ENCODE results near the gene CDKAL1.

The CDKAL1 gene

DNA sequence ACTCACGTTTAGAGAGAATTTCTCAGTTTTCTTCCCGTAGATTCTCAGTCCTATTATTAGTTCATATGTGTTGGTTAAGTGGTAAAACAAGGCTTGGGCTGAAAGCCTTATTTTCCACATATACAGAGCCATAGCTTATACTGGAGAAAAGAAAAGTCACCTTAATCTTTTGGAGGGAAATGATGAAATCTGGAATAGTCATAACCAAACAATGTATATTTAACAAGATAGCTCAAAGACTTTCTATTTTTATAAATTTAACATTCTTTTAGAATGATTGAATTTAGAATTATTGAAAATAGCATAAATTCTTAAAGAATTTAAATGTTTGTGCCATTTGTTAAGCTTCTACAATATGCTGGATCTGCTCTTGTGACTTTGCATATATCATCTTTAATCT is 85.8 kb downstream of the CDKAL1 start:
- TF ChIP-seq, protein P1, sequence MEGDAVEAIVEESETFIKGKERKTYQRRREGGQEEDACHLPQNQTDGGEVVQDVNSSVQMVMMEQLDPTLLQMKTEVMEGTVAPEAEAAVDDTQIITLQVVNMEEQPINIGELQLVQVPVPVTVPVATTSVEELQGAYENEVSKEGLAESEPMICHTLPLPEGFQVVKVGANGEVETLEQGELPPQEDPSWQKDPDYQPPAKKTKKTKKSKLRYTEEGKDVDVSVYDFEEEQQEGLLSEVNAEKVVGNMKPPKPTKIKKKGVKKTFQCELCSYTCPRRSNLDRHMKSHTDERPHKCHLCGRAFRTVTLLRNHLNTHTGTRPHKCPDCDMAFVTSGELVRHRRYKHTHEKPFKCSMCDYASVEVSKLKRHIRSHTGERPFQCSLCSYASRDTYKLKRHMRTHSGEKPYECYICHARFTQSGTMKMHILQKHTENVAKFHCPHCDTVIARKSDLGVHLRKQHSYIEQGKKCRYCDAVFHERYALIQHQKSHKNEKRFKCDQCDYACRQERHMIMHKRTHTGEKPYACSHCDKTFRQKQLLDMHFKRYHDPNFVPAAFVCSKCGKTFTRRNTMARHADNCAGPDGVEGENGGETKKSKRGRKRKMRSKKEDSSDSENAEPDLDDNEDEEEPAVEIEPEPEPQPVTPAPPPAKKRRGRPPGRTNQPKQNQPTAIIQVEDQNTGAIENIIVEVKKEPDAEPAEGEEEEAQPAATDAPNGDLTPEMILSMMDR (conservative IDR thresholded peaks at IDR 0.05), result no peak
- no peak overlapping the region for H3K27ac ChIP-seq

DNA sequence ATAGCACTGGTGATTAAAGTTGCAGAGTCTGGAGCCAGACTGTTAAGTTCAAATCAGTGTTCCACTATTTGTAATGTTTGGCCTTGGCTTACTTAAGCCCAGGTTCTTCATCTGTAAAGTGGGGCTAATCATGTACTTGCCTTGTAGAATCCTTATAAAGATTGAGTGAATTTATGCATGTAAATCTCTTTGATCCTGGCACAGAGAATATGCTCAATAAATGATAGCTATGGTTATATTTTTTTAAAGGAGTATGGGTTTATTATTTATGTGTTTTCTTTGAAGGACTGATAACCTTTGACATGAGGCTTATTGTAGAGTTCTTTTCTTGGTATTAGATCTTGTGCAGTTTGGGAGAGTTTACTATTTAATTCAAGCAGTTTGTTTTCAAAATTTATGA is 89.5 kb downstream of the CDKAL1 start:
- H3K27ac ChIP-seq, result no peak overlapping the region
- TF ChIP-seq, protein P1 (conservative IDR thresholded peaks at IDR 0.05), result no peak

DNA sequence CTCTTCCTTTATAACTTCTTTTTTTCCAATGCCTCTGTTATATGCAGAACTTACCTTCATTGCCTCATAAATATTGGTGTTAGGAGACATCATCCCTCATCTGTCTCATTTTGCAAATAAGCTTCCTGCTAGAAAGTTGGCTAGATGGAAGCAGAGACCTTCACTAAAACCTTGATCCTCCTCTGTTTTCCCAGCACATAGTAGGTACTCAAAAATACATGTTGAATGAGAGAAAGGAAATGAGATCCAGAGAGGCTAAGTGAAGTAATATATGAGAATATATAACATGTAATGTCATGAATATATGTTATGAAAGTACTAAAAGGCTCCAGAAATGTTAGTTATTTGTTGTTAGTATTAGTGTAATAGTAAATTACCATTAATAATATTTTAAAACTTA is 91.9 kb downstream of the CDKAL1 start:
- no peak overlapping the region for H3K27ac ChIP-seq
- TF ChIP-seq, protein P1 (conservative IDR thresholded peaks at IDR 0.05), result no peak

DNA sequence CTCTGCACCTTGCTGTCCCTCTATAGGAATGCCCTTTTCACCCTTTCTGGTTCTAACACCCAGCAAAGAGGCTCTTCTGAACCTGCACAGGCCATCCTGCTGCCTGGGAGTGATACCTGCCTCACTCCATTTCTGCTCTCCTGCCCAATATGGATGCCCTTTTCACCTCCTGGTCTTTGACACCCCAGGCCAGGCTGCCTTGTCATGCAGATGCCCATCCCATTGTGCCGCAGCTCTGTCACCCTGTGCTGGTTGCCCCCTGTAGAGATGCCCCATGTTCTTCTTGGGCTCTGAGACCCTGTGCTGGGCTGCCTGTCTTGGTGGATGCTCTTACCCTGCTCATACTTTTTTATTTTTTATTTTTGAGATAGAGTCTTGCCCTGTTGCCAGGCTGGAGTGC is 95.3 kb downstream of the CDKAL1 start:
- no peak overlapping the region for H3K27ac ChIP-seq
- TF ChIP-seq, protein P1 (conservative IDR thresholded peaks at IDR 0.05), result no peak

DNA sequence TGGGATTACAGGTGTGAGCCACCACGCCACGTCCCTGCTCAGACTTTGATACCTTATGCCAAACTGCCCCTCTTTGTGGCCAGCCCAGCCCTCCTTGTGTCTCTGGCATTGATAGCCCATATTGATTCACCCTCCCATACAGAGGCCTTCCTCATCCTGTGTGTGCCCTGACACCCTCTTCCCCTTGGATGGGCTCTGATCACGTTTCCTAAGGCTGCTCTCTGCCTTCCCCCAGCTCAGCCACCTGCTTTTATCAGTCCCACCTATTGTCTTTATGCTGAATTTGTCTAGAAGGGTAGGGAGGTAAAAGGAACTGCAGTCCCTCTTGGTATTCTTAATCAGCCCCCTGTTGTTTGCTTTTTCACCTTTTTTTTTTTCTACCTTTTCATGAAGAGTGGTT is 95.9 kb downstream of the CDKAL1 start:
- TF ChIP-seq, protein P1 (conservative IDR thresholded peaks at IDR 0.05), result no peak
- no peak overlapping the region for H3K27ac ChIP-seq

DNA sequence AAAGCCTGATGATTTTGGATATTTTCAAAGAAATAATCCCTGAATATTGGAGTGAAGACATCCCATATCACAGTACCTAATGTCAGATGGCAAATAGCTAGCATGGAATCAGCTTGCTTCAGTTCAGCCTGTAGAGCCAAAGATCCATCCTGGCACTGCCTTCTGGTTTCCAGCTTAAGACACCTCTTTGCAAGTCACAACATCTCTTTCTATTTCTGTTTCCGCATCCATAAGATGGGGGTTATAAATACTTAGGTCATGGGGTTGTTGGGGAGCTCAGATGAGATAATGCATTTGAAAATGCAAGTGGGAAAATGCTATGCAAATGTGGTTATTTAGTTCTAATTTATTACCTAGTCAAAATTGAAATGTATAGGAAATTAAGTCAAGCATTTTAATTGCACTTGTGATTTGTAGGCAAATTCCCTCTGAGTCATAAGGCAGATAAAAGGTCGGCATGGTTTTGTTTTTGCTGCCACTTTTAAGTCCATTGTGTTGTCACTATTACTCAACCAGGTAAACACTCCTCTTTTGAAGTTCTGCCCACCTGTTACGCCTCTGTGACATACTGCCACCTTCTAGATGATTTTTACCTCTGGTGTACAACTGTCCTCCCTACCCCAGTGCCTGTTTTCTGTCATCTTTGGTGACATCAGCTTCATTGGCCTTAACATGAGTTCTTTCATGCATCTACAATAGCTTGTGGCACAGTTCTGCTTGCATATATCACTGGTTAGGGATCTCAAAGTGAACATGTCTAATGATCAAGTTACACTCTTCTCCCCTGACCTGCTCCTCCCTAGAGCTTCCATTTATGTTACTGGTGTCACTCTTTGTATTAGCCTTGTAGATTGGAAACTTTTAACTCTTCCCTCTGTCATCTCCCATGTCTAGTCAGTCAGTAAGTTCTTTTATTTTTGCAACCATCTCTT is 96.6 kb downstream of the CDKAL1 start:
- H3K27ac ChIP-seq, result no peak overlapping the region
- TF ChIP-seq, protein P1 (conservative IDR thresholded peaks at IDR 0.05), result no peak

DNA sequence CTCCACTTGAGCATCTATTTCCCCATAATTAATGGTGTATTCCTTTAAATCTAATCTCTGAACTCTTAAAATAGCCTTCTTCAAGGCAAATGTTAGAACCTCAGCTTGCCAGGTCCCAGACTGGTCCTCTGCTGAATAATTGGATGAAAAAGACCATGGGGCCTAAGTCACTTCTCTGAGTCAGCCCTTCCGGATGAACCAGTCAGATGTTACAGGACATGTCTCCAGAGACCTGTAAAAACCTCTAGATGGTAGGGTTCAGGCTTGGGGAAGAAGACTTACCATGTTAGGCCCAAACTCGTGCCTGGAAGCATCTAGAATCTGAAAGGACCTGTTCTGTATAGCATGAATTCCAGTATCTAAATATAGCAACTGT is 97.3 kb downstream of the CDKAL1 start:
- TF ChIP-seq, protein P1 (conservative IDR thresholded peaks at IDR 0.05), result no peak

More for the DNA sequence above, 97.3 kb downstream of the CDKAL1 start:
- no peak overlapping the region for H3K27ac ChIP-seq
